Smooth muscle cell (in vitro differentiated cells): ENCODE measurements around the gene PRELID3B. TPM values are rescaled to one million over a fixed set of nuclear protein-coding genes. Genes with fewer than 3 reads are reported as not detected.

Experiments used
- DNase-seq: peaks from one replicate; lab custom pipeline; 2025; ENCODE audit not compliant: unreplicated experiment; lab: John Stamatoyannopoulos, UW
- H2AFZ ChIP-seq: fragments of 200-600 bp; sonication (generic); 2 replicates; pipeline ENCODE4 v1.6.0; 2016; ENCODE audit warnings: antibody characterized with exemption, low read depth, mild to moderate bottlenecking
- H3F3A ChIP-seq: fragments of 200-600 bp; sonication (generic); 2 replicates; pipeline ENCODE4 v1.6.0; 2017; ENCODE audit warnings: antibody characterized with exemption, low read depth
- H3K27ac ChIP-seq: fragments of 200-600 bp; sonication (generic); 2 replicates; pipeline ENCODE4 v1.5.1; 2016; ENCODE audit warnings: low read depth, mild to moderate bottlenecking
- H3K27me3 ChIP-seq: fragments of 200-600 bp; sonication (generic); 2 replicates; pipeline ENCODE4 v1.6.1; 2016; ENCODE audit warnings: low read depth, mild to moderate bottlenecking
- H3K36me3 ChIP-seq: fragments of 200-600 bp; sonication (generic); 2 replicates; pipeline ENCODE4 v1.5.1; 2016; ENCODE audit warnings: low read depth
- H3K4me1 ChIP-seq: fragments of 200-600 bp; sonication (generic); 2 replicates; pipeline ENCODE4 v1.5.1; 2016; ENCODE audit warnings: low read depth
- H3K4me2 ChIP-seq: fragments of 200-600 bp; sonication (generic); 2 replicates; pipeline ENCODE4 v1.6.0; 2016; ENCODE audit warnings: mild to moderate bottlenecking
- H3K4me3 ChIP-seq: fragments of 200-600 bp; sonication (generic); 2 replicates; pipeline ENCODE4 v1.5.1; 2016; ENCODE audit warnings: mild to moderate bottlenecking
- H3K79me2 ChIP-seq: fragments of 200-600 bp; sonication (generic); 2 replicates; pipeline ENCODE4 v1.6.0; 2016; ENCODE audit warnings: low read depth, mild to moderate bottlenecking
- H3K9ac ChIP-seq: fragments of 200-600 bp; sonication (generic); 2 replicates; pipeline ENCODE4 v1.6.0; 2016; ENCODE audit warnings: low read depth
- H3K9me3 ChIP-seq: fragments of 200-600 bp; sonication (generic); replicated peaks from 2 replicates; pipeline ENCODE4 v1.5.1; 2016; ENCODE audit warnings: low read depth
- H4K20me1 ChIP-seq: fragments of 200-600 bp; sonication (generic); 2 replicates; pipeline ENCODE4 v1.6.0; 2016; ENCODE audit warnings: low read depth
- WGBS: methylation state at CpG from one replicate; pipeline ENCODE4 v1.1.7; 2016; ENCODE audit warnings: low lambda C conversion rate; 5-methylcytosine and 5-hydroxymethylcytosine counted together
- polyA plus RNA-seq: library from polyadenylated mRNA; unstranded; fragments of >200 nt; fragmentation: Nextera tagmentation; extraction: Ambion mirVana; gene quantifications from 2 replicates; pipeline ENCODE4 v1.2.1, GENCODE V29; 2016
- total RNA-seq: library from RNA; depleted of rRNA; stranded (reverse); fragments of >200 nt; gene quantifications from 2 replicates; pipeline ENCODE4 v1.2.3, GENCODE V29; 2014
- TF ChIP-seq, protein P1 (sequence below): fragments of 200-600 bp; sonication (generic); IDR thresholded peaks from 2 replicates; pipeline ENCODE4 v1.5.1; 2017; ENCODE audit warnings: borderline replicate concordance, mild to moderate bottlenecking, antibody characterized with exemption; ENCODE audit not compliant: insufficient read depth, poor library complexity, severe bottlenecking

PRELID3B gene
- total and polyA plus RNA-seq, 2 experiments from 2014 or later: 20.9 to 44.9 TPM

DNA sequence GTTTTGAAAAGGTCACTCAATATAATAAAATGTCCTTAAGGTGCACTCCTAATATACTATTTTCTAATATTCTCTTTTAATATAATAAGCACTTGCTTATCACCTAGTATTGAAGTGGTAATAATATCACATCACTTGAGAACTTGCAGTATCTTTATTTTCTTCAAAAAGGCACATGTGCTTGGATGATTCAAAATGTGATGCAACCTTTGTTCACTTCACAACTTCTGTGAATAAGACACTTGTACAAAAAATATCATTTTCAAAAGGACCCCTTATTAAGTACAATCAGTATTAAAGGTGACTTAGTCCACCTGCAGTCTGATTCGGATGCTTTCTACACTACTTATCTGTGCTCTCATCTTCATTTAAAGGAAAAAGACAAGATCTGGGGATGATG lies 3.4 kb downstream of the PRELID3B start:
- WGBS: 81% methylated on average over 1 of the region's 1 CpG
- Histone ChIP-seq H3K27me3 (no peaks in the 10 kb centered on the region), H3K4me3 (no peak overlapping the region), H3K9me3 (no peaks in the 10 kb centered on the region), H2AFZ (no peak overlapping the region), H4K20me1 (no peaks in the 10 kb centered on the region), H3K4me2 (no peak overlapping the region), H3K27ac (no peak overlapping the region), H3K36me3 (peaks cover 21% of the 10 kb centered on the region), H3F3A (peaks cover 6% of the 10 kb centered on the region), H3K79me2 (peaks cover 53% of the 10 kb centered on the region), H3K4me1 (no peaks in the 10 kb centered on the region), H3K9ac (no peak overlapping the region)
- DNase-seq: no peak
- TF ChIP-seq, protein P1, sequence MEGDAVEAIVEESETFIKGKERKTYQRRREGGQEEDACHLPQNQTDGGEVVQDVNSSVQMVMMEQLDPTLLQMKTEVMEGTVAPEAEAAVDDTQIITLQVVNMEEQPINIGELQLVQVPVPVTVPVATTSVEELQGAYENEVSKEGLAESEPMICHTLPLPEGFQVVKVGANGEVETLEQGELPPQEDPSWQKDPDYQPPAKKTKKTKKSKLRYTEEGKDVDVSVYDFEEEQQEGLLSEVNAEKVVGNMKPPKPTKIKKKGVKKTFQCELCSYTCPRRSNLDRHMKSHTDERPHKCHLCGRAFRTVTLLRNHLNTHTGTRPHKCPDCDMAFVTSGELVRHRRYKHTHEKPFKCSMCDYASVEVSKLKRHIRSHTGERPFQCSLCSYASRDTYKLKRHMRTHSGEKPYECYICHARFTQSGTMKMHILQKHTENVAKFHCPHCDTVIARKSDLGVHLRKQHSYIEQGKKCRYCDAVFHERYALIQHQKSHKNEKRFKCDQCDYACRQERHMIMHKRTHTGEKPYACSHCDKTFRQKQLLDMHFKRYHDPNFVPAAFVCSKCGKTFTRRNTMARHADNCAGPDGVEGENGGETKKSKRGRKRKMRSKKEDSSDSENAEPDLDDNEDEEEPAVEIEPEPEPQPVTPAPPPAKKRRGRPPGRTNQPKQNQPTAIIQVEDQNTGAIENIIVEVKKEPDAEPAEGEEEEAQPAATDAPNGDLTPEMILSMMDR: no peak

DNA sequence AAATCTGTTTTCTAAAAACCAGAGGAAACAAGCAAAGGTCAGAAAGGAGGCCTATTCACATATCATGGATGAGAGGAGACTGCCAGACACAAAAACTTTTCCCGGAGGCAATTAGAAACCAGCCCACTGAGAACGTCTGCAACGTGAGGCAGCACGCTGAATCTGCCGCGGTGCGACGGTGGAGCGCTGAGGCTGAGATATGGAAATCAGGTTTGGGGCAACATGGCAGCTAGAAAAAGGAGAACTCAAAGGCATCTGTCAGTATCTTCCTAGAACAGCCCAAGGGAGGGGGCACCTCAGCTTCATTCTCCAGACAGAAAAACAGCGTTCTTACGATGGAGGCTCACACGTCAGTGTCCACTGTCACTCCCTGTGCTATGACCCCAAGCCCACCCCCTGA lies 5.2 kb downstream of the PRELID3B start:
- no peak overlapping the region for H3K9ac ChIP-seq
- TF ChIP-seq, protein P1: no peak
- H3K27me3 ChIP-seq: no peaks in the 10 kb centered on the region
- H3K9me3 ChIP-seq: no peaks in the 10 kb centered on the region
- no peak overlapping the region for H3K4me3 ChIP-seq
- peaks cover 19% of the 10 kb centered on the region for H3F3A ChIP-seq
- WGBS: 97% methylated on average over 12 of the region's 12 CpGs
- no peak overlapping the region for H3K27ac ChIP-seq
- H2AFZ ChIP-seq: no peak overlapping the region
- no peaks in the 10 kb centered on the region for H4K20me1 ChIP-seq
- no peak overlapping the region for H3K4me2 ChIP-seq
- H3K79me2 ChIP-seq: peaks cover 51% of the 10 kb centered on the region
- peaks cover 21% of the 10 kb centered on the region for H3K36me3 ChIP-seq
- DNase-seq: no peak
- H3K4me1 ChIP-seq: peaks cover 8% of the 10 kb centered on the region

DNA sequence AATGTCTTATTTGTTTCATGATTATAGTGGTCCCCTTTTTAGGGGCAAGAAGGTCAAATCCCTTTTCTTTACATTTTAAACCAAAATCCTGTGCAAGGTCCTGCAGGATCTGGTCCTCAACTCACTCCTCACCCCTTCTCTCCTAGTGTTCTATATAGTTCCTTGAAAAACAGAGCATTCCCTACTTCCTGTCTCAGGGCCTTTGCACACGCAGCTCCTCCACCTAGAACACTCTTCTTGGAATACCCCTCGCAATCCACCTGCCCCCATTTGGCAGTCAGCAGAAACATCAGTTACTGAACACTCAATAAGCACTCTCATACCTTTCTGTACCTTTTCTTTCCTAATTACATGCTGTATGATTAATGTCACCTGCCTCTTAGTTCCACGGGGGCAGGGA lies 7.2 kb downstream of the PRELID3B start:
- H3K4me3 ChIP-seq: no peak overlapping the region
- H3K4me1 ChIP-seq: peaks cover 17% of the 10 kb centered on the region
- no peak overlapping the region for H3K27ac ChIP-seq
- WGBS: 99% methylated on average over 3 of the region's 3 CpGs
- no peaks in the 10 kb centered on the region for H3K9me3 ChIP-seq
- TF ChIP-seq, protein P1: no peak
- H3K4me2 ChIP-seq: no peak overlapping the region
- no peaks in the 10 kb centered on the region for H3K27me3 ChIP-seq
- H3K36me3 ChIP-seq: peaks cover 21% of the 10 kb centered on the region
- no peak overlapping the region for H3K9ac ChIP-seq
- H3F3A ChIP-seq: peaks cover 19% of the 10 kb centered on the region
- DNase-seq: no peak
- H2AFZ ChIP-seq: no peak overlapping the region
- peaks cover under 1% of the 10 kb centered on the region for H4K20me1 ChIP-seq
- H3K79me2 ChIP-seq: peaks cover 48% of the 10 kb centered on the region

DNA sequence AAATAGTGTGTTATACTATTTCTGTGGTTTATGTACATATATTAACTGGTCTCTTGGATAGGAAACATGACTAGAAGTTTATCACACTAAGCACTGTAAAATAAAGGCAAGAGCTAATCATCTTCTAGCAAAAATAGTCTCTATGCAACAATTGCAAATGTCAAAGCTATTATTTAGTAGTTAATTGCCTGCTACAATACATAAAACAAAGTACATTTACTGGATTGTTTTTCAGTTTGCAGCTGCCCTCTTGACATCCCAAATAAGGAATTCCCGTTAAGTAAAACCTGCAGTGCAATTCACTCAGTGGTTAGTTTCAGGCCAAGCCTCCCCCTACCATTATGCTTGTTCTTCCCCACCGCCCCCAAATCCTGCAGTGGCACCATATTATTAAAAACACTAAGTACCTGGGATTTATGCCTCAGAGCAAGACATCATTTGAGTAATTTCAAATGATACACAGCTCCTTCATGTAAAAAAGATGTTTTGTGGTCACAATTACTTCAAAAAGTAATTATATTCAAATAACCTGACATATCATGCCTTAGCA lies 8.9 kb downstream of the PRELID3B start:
- Histone ChIP-seq H3K36me3 (peaks cover 21% of the 10 kb centered on the region), H3K27ac (no peak overlapping the region), H3K4me1 (peaks cover 21% of the 10 kb centered on the region), H3F3A (peaks cover 19% of the 10 kb centered on the region), H3K4me3 (no peak overlapping the region), H3K9me3 (no peaks in the 10 kb centered on the region), H3K27me3 (no peaks in the 10 kb centered on the region), H2AFZ (no peak overlapping the region), H3K9ac (no peak overlapping the region), H4K20me1 (peaks cover 16% of the 10 kb centered on the region), H3K4me2 (no peak overlapping the region), H3K79me2 (peaks cover 46% of the 10 kb centered on the region)
- TF ChIP-seq, protein P1: no peak
- no peak for DNase-seq
- WGBS: 81% methylated on average over 2 of the region's 2 CpGs
